Measurements from ENCODE around the gene FRMD4A. TPM values are rescaled to one million over a fixed set of nuclear protein-coding genes. Genes with fewer than 3 reads are reported as not detected.
"Not testable (repeated sequence)": the region's sequence is repeated elsewhere in the genome, so short reads cannot be mapped to it uniquely, and the experiment has no call there.

Gene FRMD4A
- polyA plus RNA-seq, 1 of the 3 experiments (the other 2 are of a cell fraction): 37.7 TPM

- TF ChIP-seq, protein P1, sequence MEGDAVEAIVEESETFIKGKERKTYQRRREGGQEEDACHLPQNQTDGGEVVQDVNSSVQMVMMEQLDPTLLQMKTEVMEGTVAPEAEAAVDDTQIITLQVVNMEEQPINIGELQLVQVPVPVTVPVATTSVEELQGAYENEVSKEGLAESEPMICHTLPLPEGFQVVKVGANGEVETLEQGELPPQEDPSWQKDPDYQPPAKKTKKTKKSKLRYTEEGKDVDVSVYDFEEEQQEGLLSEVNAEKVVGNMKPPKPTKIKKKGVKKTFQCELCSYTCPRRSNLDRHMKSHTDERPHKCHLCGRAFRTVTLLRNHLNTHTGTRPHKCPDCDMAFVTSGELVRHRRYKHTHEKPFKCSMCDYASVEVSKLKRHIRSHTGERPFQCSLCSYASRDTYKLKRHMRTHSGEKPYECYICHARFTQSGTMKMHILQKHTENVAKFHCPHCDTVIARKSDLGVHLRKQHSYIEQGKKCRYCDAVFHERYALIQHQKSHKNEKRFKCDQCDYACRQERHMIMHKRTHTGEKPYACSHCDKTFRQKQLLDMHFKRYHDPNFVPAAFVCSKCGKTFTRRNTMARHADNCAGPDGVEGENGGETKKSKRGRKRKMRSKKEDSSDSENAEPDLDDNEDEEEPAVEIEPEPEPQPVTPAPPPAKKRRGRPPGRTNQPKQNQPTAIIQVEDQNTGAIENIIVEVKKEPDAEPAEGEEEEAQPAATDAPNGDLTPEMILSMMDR (IDR thresholded peaks at IDR 0.05): no peak
Measured at GRCh38 chr10:13902868-13903587, 427.7 kb downstream of the FRMD4A start (continued).

- CTCF ChIA-PET: interaction anchor here (0.6 to 1.3 kb wide), 2 partner anchors 194 to 617 kb away, joined by 3 read pairs; no protein-coding TSS in a partner anchor
- peaks cover 0 to 7% of the 10 kb centered on the region in 2 experiments for H3K36me3 ChIP-seq (replicated peaks in 1 of 2; ENCODE audit: control insufficient read depth in 1 of 2, insufficient read depth in 2 of 2, low read length in 1 of 2)
- no peaks in the 10 kb centered on the region for H3K27me3 ChIP-seq (ENCODE audit: insufficient read depth)
- no peak for TF ChIP-seq NRF1 (IDR thresholded peaks at IDR 0.05; ENCODE audit: low read depth, low read length)
- no peak for TF ChIP-seq GATA2 (CRISPR knock-in tag; IDR thresholded peaks at IDR 0.05)
- TF ChIP-seq ELF1 (IDR thresholded peaks at IDR 0.05): no peak
- TF ChIP-seq RAD21 (IDR thresholded peaks at IDR 0.05; ENCODE audit: low read length): no peak
- no peak for TF ChIP-seq JUND (IDR thresholded peaks at IDR 0.05)
- no peak for TF ChIP-seq TEAD4 (IDR thresholded peaks at IDR 0.05; ENCODE audit: borderline replicate concordance, insufficient read depth)
- no peak for TF ChIP-seq SMC3 (IDR thresholded peaks at IDR 0.05; ENCODE audit: low read depth, low read length)
- H3K4me2 ChIP-seq: no peak overlapping the region
- H3K4me1 ChIP-seq (ENCODE audit: control insufficient read depth in 1 of 2, insufficient read depth in 2 of 2, low read depth in 1 of 2, low read length in 1 of 2): peaks cover 0 to 5% of the 10 kb centered on the region in 2 experiments; a peak in 1 of 4 replicates
- no peaks in the 10 kb centered on the region for H3K79me2 ChIP-seq (ENCODE audit: insufficient read depth)
- H3K27ac ChIP-seq (ENCODE audit: low read depth in 2 of 2, low read length in 1 of 2): no peak overlapping the region
- peaks cover 13% of the 10 kb centered on the region for H3F3A ChIP-seq (replicated peaks; ENCODE audit: insufficient read depth)
- no peak overlapping the region for H3K4me3 ChIP-seq (ENCODE audit: low read depth in 2 of 2, low read length in 1 of 2)
- H2AFZ ChIP-seq (ENCODE audit: low read depth): no peak overlapping the region
- H3K9me2 ChIP-seq: no peaks in the 10 kb centered on the region
- POLR2A ChIA-PET: no interaction called here
- no peaks in the 10 kb centered on the region for H3K9me3 ChIP-seq
- H4K20me1 ChIP-seq (ENCODE audit: insufficient read depth): no peaks in the 10 kb centered on the region
- no peak overlapping the region for H3K9ac ChIP-seq
- WGBS (ENCODE audit: low lambda C conversion rate): 49% methylated on average over 3 of the region's 3 CpGs
- no peak for DNase-seq
Measured at GRCh38 chr10:13899941-13900340, 430.8 kb downstream of the FRMD4A start.

DNA sequence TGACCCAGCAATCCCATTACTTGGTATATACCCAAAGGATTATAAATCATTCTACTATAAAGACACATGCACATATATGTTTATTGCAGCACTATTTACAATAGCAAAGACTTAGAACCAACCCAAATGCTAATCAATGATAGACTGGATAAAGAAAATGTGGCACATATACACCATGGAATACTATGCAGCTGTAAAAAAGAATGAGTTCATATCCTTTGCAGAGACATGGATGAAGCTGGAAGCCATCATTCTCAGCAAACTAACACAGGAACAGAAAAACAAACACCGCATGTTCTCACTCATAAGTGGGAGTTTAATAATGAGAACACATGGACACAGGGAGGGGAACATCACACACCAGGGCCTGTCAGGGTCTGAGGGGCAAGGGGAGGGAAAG is 434.6 kb downstream of the FRMD4A start:
- Histone ChIP-seq H3F3A (replicated peaks; ENCODE audit: insufficient read depth) (peaks cover 34% of the 10 kb centered on the region), H3K79me2 (ENCODE audit: insufficient read depth) (peaks cover 21% of the 10 kb centered on the region), H3K4me1 (ENCODE audit: control insufficient read depth in 1 of 2, insufficient read depth in 2 of 2, low read depth in 1 of 2, low read length in 1 of 2) (peaks cover 14 to 19% of the 10 kb centered on the region in 2 experiments; a peak in 3 of 4 replicates)
- H3K27me3 ChIP-seq (ENCODE audit: insufficient read depth); H3K9ac ChIP-seq; H3K4me2 ChIP-seq; H2AFZ ChIP-seq (ENCODE audit: low read depth); H3K4me3 ChIP-seq (ENCODE audit: low read depth in 2 of 2, low read length in 1 of 2); DNase-seq; H3K9me3 ChIP-seq; H4K20me1 ChIP-seq (ENCODE audit: insufficient read depth); H3K9me2 ChIP-seq; H3K36me3 ChIP-seq (replicated peaks in 1 of 2; ENCODE audit: control insufficient read depth in 1 of 2, insufficient read depth in 2 of 2, low read length in 1 of 2); CTCF ChIA-PET; H3K27ac ChIP-seq (ENCODE audit: low read depth in 2 of 2, low read length in 1 of 2); POLR2A ChIA-PET: not testable (repeated sequence)
- 77% methylated on average over 1 of the region's 1 CpG for WGBS (ENCODE audit: low lambda C conversion rate)
